K562 (cell line): ENCODE results near the gene INPP5K. TPM values are rescaled to one million over a fixed set of nuclear protein-coding genes. Genes with fewer than 3 reads are reported as not detected.

Experiments used
- ATAC-seq: fragments of 200-7000 bp; cut with Tn5 transposase; 3 replicates; pipeline ENCODE4 v1.9.1; 2020; ENCODE audit warnings: moderate library complexity
- BruUV-seq: library from RNA; stranded (reverse); fragments of 400-500 nt; replicated peaks from 2 replicates; lab custom pipeline; 2021; lab: Mats Ljungman, UMichigan
- CTCF ChIA-PET: fragments of 300-600 bp; formaldehyde crosslinking; extraction: SDS; loops from one replicate; lab custom pipeline; 2021; ENCODE audit warnings: low intra/inter-chr PET ratio; lab: Yijun Ruan, JAX
- POLR2A ChIA-PET: fragments of 300-600, 350-650 bp; sonication (Branson Sonifier 250); formaldehyde crosslinking; extraction: SDS; loops from one replicate; lab custom pipeline; 2021; ENCODE audit warnings: antibody characterized with exemption, inconsistent platforms; lab: Yijun Ruan, JAX
- DNase-seq, 4 experiments: peaks; one replicate each; pipeline versions ENCODE4 v3.0.0 to v3.0.0-alpha.2; 2011 to 2018; ENCODE audit warnings: low spot score in 3 of 4, mixed read lengths in 3 of 4; ENCODE audit errors: extremely low read depth in 1 of 4
- FAIRE-seq: peaks from 2 replicates; lab custom pipeline; 2011; peaks lifted over from hg19 to GRCh38; lab: Jason Lieb, UNC
- H2AFZ ChIP-seq: 2 replicates; pipeline ENCODE4 v1.6.0; 2011; ENCODE audit warnings: low read depth, low read length, control low read depth, inconsistent platforms
- H3K27ac ChIP-seq: fragments of 200-600 bp; 3 replicates; pipeline ENCODE4 v1.8.0; 2011; ENCODE audit warnings: low read depth, mild to moderate bottlenecking, control low read depth, inconsistent platforms, low read length, moderate library complexity, mixed read lengths; ENCODE audit errors: extremely low read depth
- H3K27me3 ChIP-seq, 2 experiments: fragments of 300-600 bp in 1 of 2; 2 replicates in 1 of 2; 3 replicates in 1 of 2; pipeline versions ENCODE4 v1.6.0 to v1.8.0; 2011; ENCODE audit warnings: inconsistent platforms in 2 of 2, low read length in 2 of 2, mild to moderate bottlenecking in 1 of 2, mixed read lengths in 1 of 2, moderate library complexity in 1 of 2; ENCODE audit not compliant: control insufficient read depth in 2 of 2, insufficient read depth in 2 of 2
- H3K36me3 ChIP-seq: fragments of 300-600 bp; 3 replicates; pipeline ENCODE4 v1.8.0; 2011; ENCODE audit warnings: mild to moderate bottlenecking, low read length, inconsistent platforms; ENCODE audit not compliant: control insufficient read depth, insufficient read depth
- H3K4me1 ChIP-seq, 2 experiments: fragments of 200-600 bp in 1 of 2; replicated peaks in 1 of 2; 2 replicates in 1 of 2; 3 replicates in 1 of 2; pipeline versions ENCODE4 v1.5.1 to v1.8.0; 2011; ENCODE audit warnings: inconsistent platforms in 2 of 2, low read length in 2 of 2, mild to moderate bottlenecking in 1 of 2, mixed read lengths in 1 of 2, moderate library complexity in 1 of 2; ENCODE audit not compliant: control insufficient read depth in 2 of 2, insufficient read depth in 2 of 2
- H3K4me2 ChIP-seq: 2 replicates; pipeline ENCODE4 v1.6.1; 2011; ENCODE audit warnings: low read length, control low read depth, inconsistent platforms, mixed read lengths; ENCODE audit not compliant: insufficient read depth
- H3K4me3 ChIP-seq: fragments of 200-600 bp; sonication (generic), shearing (Covaris generic); 2 replicates; pipeline ENCODE4 v1.5.1; 2016; ENCODE audit warnings: control low read depth, inconsistent platforms
- H3K79me2 ChIP-seq: fragments of 200-600 bp; 3 replicates; pipeline ENCODE4 v1.8.0; 2011; ENCODE audit warnings: low read length, inconsistent platforms; ENCODE audit not compliant: control insufficient read depth, insufficient read depth
- H3K9ac ChIP-seq, 2 experiments: 2 replicates each; pipeline versions ENCODE4 v1.6.0 to v1.6.1; 2011; ENCODE audit warnings: low read depth in 2 of 2, low read length in 2 of 2, control low read depth in 1 of 2, inconsistent platforms in 1 of 2, mild to moderate bottlenecking in 1 of 2, mixed read lengths in 1 of 2; ENCODE audit not compliant: insufficient read depth in 1 of 2
- H3K9me1 ChIP-seq: one replicate; pipeline ENCODE4 v1.6.0; 2011; ENCODE audit warnings: inconsistent platforms, mild to moderate bottlenecking, low read length, moderate library complexity; ENCODE audit not compliant: control insufficient read depth, insufficient read depth
- H3K9me3 ChIP-seq: replicated peaks from 2 replicates; pipeline ENCODE4 v1.5.1; 2011; ENCODE audit warnings: low read depth, low read length, inconsistent platforms; ENCODE audit not compliant: control insufficient read depth, insufficient read depth
- H4K20me1 ChIP-seq: replicated peaks from 2 replicates; pipeline ENCODE4 v1.6.1; 2011; ENCODE audit warnings: low read length, inconsistent platforms, mixed read lengths; ENCODE audit not compliant: control insufficient read depth, insufficient read depth
- CEBPZ ChIP-seq: fragments of 150-350 bp; IDR thresholded peaks from 2 replicates; pipeline ENCODE4 v1.6.1; 2014; ENCODE audit warnings: low read depth, mild to moderate bottlenecking, low read length, borderline replicate concordance
- CHD7 ChIP-seq: fragments of 200-600 bp; sonication (generic); IDR thresholded peaks from one replicate; pipeline ENCODE4 v1.6.1; 2012; ENCODE audit warnings: mild to moderate bottlenecking, low read depth, low read length, inconsistent platforms
- MECOM ChIP-seq: fragments of 250-450 bp; sonication (Bioruptor Pico); IDR thresholded peaks from 2 replicates; pipeline ENCODE4 v1.8.0; 2022; ENCODE audit warnings: inconsistent platforms
- OTX1 ChIP-seq: fragments of 450-650 bp; formaldehyde crosslinking; IDR thresholded peaks from 2 replicates; pipeline ENCODE4 v1.4.0; 2022; ENCODE audit warnings: mild to moderate bottlenecking
- POLR2A ChIP-seq: fragments of 450-650 bp; conservative IDR thresholded peaks from 2 replicates; pipeline ENCODE4 v1.6.1; 2016
- ZNF274 ChIP-seq: IDR thresholded peaks from 2 replicates; pipeline ENCODE4 v1.6.1; 2011; ENCODE audit warnings: low read depth, mild to moderate bottlenecking, low read length, moderate library complexity, borderline replicate concordance
- ZNF785 ChIP-seq: fragments of 250-450 bp; sonication (Bioruptor Pico); IDR thresholded peaks from 2 replicates; pipeline ENCODE4 v1.4.0; 2020; ENCODE audit warnings: mild to moderate bottlenecking
- WGBS: fragments of 100-300 bp; shearing (Covaris generic); methylation state at CpG from one replicate; pipeline ENCODE4 v1.1.6; 2016; ENCODE audit warnings: low coverage, mixed read lengths; ENCODE audit not compliant: insufficient coverage; ENCODE audit errors: missing lambda C conversion rate; 5-methylcytosine and 5-hydroxymethylcytosine counted together
- in situ Hi-C: fragments of 300-500 bp; cut with MboI; formaldehyde crosslinking; loops from 4 replicates; pipeline ENCODE4 v1.15.0; 2018; ENCODE audit warnings: inconsistent platforms, mixed read lengths
- intact Hi-C: fragments of 100-400 bp; cut with micrococcal nuclease; formaldehyde crosslinking; loops from 2 replicates; pipeline ENCODE4 v1.14.2; 2022
- polyA plus RNA-seq, 8 experiments: library from polyadenylated mRNA; depleted of rRNA in 4 of 8; stranded (reverse) in 5 of 8; unstranded in 3 of 8; fragments of >200 nt; fragmentation: Nextera tagmentation in 2 of 8; fragmentation: Illumina TruSeq in 1 of 8; extraction: Ambion mirVana in 2 of 8; extraction: Trizol in 1 of 8; gene quantifications; 2 replicates each; pipeline versions ENCODE4 v1.2.1 to v1.2.3, GENCODE V29; 2011 to 2014; ENCODE audit warnings: inconsistent platforms in 1 of 8, missing spikeins in 1 of 8
- total RNA-seq, 7 experiments: library from RNA; depleted of rRNA in 6 of 7; stranded (reverse); fragments of >200 nt in 6 of 7; fragmentation: Illumina TruSeq in 2 of 7; extraction: Trizol in 2 of 7; gene quantifications; 2 replicates each; pipeline versions ENCODE4 v1.2.1 to v1.2.3, GENCODE V29; 2011 to 2021; ENCODE audit warnings: low replicate concordance in 1 of 7

INPP5K gene
- total and polyA plus RNA-seq, 9 of the 15 experiments (the other 6 are each of a cell fraction or from before 2014, with no cell fraction given), result 0.63 to 15.1 (median 10.1) TPM

- H3K79me2 ChIP-seq, result no peaks in the 10 kb centered on the region
- no TSS peak for BruUV-seq
- ChIA-PET POLR2A (interaction anchor here (1.0 to 1.5 kb wide), 2 partner anchors 9 to 14 kb away, joined by 4 to 5 read pairs; no protein-coding TSS in a partner anchor), CTCF (no interaction called here)
- H3K4me3 ChIP-seq, result no peak overlapping the region
- H3K4me1 ChIP-seq, result peaks cover 13 to 14% of the 10 kb centered on the region in 2 experiments; a peak in 4 of 5 replicates
- ATAC-seq (no peak), FAIRE-seq (no peak), DNase-seq (no peak)
- H3K27ac ChIP-seq, result no peak overlapping the region
- H4K20me1 ChIP-seq, result no peaks in the 10 kb centered on the region
- H3K9me1 ChIP-seq, result no peaks in the 10 kb centered on the region
- peaks cover 7% of the 10 kb centered on the region; the same call in 2 of the 3 replicates for H3K36me3 ChIP-seq
- 56% methylated on average over 7 of the region's 7 CpGs for WGBS
- H3K9me3 ChIP-seq, result no peaks in the 10 kb centered on the region
- no peak overlapping the region for H2AFZ ChIP-seq
- 0 out of 4 replicates have a peak overlapping the region, but pooled peaks of 1 of the 2 experiments have one; percentile 7 for H3K9ac ChIP-seq
- intact Hi-C loops, result no loop called here
- no peak overlapping the region for H3K4me2 ChIP-seq
- in situ Hi-C loops, result no loop called here
- H3K27me3 ChIP-seq, result no peaks in the 10 kb centered on the region
- no peak for TF ChIP-seq CHD7
- no peak for TF ChIP-seq MECOM
- TF ChIP-seq CEBPZ, result no peak
- TF ChIP-seq ZNF274, result no peak
- no peak for TF ChIP-seq POLR2A
- no peak for TF ChIP-seq ZNF785
- no peak for TF ChIP-seq OTX1 (CRISPR knock-in tag)
Measured at GRCh38 chr17:1509290-1509881, 7.0 kb downstream of the INPP5K start.
